ENCODE data around the gene CCDC43.

CCDC43 gene

DNA sequence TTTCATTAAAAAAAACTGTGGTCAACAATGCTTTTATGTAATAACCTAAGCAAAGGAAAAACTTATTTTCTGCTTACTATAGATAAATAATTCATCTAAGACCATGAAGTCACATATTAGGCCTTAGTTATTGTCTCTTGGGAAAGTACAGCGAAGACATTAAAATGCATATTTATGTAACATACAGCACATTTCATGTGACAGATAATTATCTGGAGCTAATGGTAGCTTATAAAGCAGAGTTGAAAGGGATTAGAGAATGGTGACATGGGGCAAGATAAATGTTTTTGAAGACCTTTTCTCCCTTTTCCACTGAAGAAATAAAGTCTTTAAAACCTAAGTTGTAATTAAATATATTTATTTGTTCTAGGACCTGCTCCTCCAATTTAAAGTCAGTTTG, 23.6 kb downstream of the CCDC43 start:
- TF ChIP-seq TCF12 (IDR thresholded peaks at IDR 0.05; ENCODE audit: low read depth): no peak
- TF ChIP-seq NFIC (IDR thresholded peaks at IDR 0.05): no peak
- TF ChIP-seq MAX (IDR thresholded peaks at IDR 0.05): no peak
- TF ChIP-seq, protein P1, sequence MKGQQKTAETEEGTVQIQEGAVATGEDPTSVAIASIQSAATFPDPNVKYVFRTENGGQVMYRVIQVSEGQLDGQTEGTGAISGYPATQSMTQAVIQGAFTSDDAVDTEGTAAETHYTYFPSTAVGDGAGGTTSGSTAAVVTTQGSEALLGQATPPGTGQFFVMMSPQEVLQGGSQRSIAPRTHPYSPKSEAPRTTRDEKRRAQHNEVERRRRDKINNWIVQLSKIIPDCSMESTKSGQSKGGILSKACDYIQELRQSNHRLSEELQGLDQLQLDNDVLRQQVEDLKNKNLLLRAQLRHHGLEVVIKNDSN (IDR thresholded peaks at IDR 0.05): no peak
- no peak for TF ChIP-seq EGR1 (IDR thresholded peaks at IDR 0.05)
- no peak for TF ChIP-seq CEBPB (IDR thresholded peaks at IDR 0.05)
- no peak for TF ChIP-seq TEAD4 (IDR thresholded peaks at IDR 0.05)
- no peak for TF ChIP-seq REST (IDR thresholded peaks at IDR 0.05; ENCODE audit: low read depth)
- TF ChIP-seq EP300 (IDR thresholded peaks at IDR 0.05; ENCODE audit: borderline replicate concordance): no peak
- TF ChIP-seq ZBTB7A (IDR thresholded peaks at IDR 0.05; ENCODE audit: low read depth): no peak
- TF ChIP-seq TAF1 (IDR thresholded peaks at IDR 0.05; ENCODE audit: low read depth): no peak
- TF ChIP-seq CREB1 (IDR thresholded peaks at IDR 0.05; ENCODE audit: low read depth): no peak
- no peak for TF ChIP-seq YY1 (IDR thresholded peaks at IDR 0.05; ENCODE audit: low read depth)
- TF ChIP-seq FOXM1 (IDR thresholded peaks at IDR 0.05; ENCODE audit: borderline replicate concordance, low read depth): no peak
- no peak for TF ChIP-seq RAD21 (IDR thresholded peaks at IDR 0.05; ENCODE audit: low read depth)

- TF ChIP-seq, protein P1 (IDR thresholded peaks at IDR 0.05): no peak
- TF ChIP-seq RAD21 (IDR thresholded peaks at IDR 0.05; ENCODE audit: low read depth) (no peak), TCF12 (IDR thresholded peaks at IDR 0.05; ENCODE audit: low read depth) (no peak), EP300 (IDR thresholded peaks at IDR 0.05; ENCODE audit: borderline replicate concordance) (no peak)
These were observed 24.7 kb downstream of the CCDC43 start for GRCh38 chr17:44664867-44665266.

GRCh38 chr17:44663095-44663494, 26.5 kb downstream of the CCDC43 start:
- TF ChIP-seq REST (IDR thresholded peaks at IDR 0.05; ENCODE audit: low read depth) (no peak), EP300 (IDR thresholded peaks at IDR 0.05; ENCODE audit: borderline replicate concordance) (no peak), TAF1 (IDR thresholded peaks at IDR 0.05; ENCODE audit: low read depth) (no peak), TCF12 (IDR thresholded peaks at IDR 0.05; ENCODE audit: low read depth) (no peak), EGR1 (IDR thresholded peaks at IDR 0.05) (no peak), RAD21 (IDR thresholded peaks at IDR 0.05; ENCODE audit: low read depth) (no peak), MAX (IDR thresholded peaks at IDR 0.05) (no peak), YY1 (IDR thresholded peaks at IDR 0.05; ENCODE audit: low read depth) (no peak), TEAD4 (IDR thresholded peaks at IDR 0.05) (no peak), NFIC (IDR thresholded peaks at IDR 0.05) (no peak), FOXM1 (IDR thresholded peaks at IDR 0.05; ENCODE audit: borderline replicate concordance, low read depth) (no peak), CREB1 (IDR thresholded peaks at IDR 0.05; ENCODE audit: low read depth) (no peak), CEBPB (IDR thresholded peaks at IDR 0.05) (no peak), ZBTB7A (IDR thresholded peaks at IDR 0.05; ENCODE audit: low read depth) (no peak)
- TF ChIP-seq, protein P1 (IDR thresholded peaks at IDR 0.05): no peak

DNA sequence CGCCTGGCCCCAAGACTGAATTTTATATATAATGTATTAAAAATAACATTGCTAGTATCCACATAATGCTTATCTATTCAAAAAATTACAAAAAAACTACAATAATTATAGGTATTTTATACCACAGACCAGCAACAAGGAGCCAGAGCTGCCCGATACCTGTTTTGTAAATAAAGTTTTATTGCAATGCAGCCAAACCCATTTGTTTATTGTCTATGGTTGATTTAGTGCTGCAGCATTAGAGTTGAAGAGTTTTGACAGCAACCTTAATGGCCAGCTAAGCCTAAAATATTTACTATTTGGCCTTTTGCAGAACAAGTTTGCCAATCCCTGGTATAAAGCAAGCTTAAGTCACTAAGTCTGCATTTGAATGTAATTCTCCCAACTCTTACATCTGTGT, 27.7 kb downstream of the CCDC43 start:
- TF ChIP-seq TEAD4 (IDR thresholded peaks at IDR 0.05) (no peak), EGR1 (IDR thresholded peaks at IDR 0.05) (no peak), NFIC (IDR thresholded peaks at IDR 0.05) (no peak), CEBPB (IDR thresholded peaks at IDR 0.05) (no peak), TCF12 (IDR thresholded peaks at IDR 0.05; ENCODE audit: low read depth) (no peak)
- TF ChIP-seq, protein P1 (IDR thresholded peaks at IDR 0.05): no peak

GRCh38 chr17:44655983-44656710, 33.4 kb downstream of the CCDC43 start, which contains the start of gene MEIOC:
Gene MEIOC (plus strand): TSS chr17:44656468. CDS start chr17:44656614, 146 bp downstream.
- TF ChIP-seq NFIC (IDR thresholded peaks at IDR 0.05) (no peak), RAD21 (IDR thresholded peaks at IDR 0.05; ENCODE audit: low read depth) (no peak), TEAD4 (IDR thresholded peaks at IDR 0.05) (peak; percentile 18; the same call in 1 of the 2 replicates), TCF12 (IDR thresholded peaks at IDR 0.05; ENCODE audit: low read depth) (peak; percentile 69), REST (IDR thresholded peaks at IDR 0.05; ENCODE audit: low read depth) (no peak), CREB1 (IDR thresholded peaks at IDR 0.05; ENCODE audit: low read depth) (no peak), FOXM1 (IDR thresholded peaks at IDR 0.05; ENCODE audit: borderline replicate concordance, low read depth) (no peak), EGR1 (IDR thresholded peaks at IDR 0.05) (no peak), ZBTB7A (IDR thresholded peaks at IDR 0.05; ENCODE audit: low read depth) (peak; percentile 80; the same call in 1 of the 2 replicates), TAF1 (IDR thresholded peaks at IDR 0.05; ENCODE audit: low read depth) (no peak), MAX (IDR thresholded peaks at IDR 0.05) (peak; percentile 99), CEBPB (IDR thresholded peaks at IDR 0.05) (no peak)
- TF ChIP-seq, protein P1 (IDR thresholded peaks at IDR 0.05): 0 out of 2 replicates have a peak, but pooled peaks have one; percentile 21

Data from Ishikawa (cell line).